Measurements from ENCODE around the gene PPP3CA.
A peak's percentile ranks its signal among the peaks of the same experiment; 100 is the strongest.

The PPP3CA gene

DNA sequence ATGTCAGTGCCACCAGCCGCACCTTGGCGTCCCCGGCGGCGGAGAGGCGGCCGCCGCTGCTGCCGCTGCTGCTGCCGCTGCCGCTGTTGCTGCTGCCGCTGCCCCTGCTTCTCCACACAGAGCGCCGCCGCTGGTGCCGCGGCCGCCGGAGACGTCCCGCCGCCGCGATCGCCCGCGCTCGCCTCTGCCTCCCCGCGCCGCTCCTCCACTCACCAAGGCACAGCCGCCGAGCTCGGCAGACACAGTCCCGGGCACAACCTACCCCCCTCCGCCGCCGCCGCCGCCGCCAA lies at the start of gene PPP3CA:
PPP3CA (minus strand) TSS at position 260 of the 290 bp plus-strand sequence.
- peak within 1 kb of the TSS; percentile 75 for H3K9ac ChIP-seq
- H2AFZ ChIP-seq (ENCODE audit: low read depth): peak within 1 kb of the TSS; percentile 94
- no peak for TF ChIP-seq CTCF (conservative IDR thresholded peaks at IDR 0.05; ENCODE audit: low read depth, low read length)
- no peaks in the 10 kb centered on the region for H3K36me3 ChIP-seq (ENCODE audit: insufficient read depth)
- peaks cover 7% of the 10 kb centered on the region; the same call in 1 of the 2 replicates for H4K20me1 ChIP-seq (ENCODE audit: insufficient read depth)
- H3K4me1 ChIP-seq (ENCODE audit: low read depth, poor library complexity, severe bottlenecking): peaks cover 43% of the 10 kb centered on the region
- peak within 1 kb of the TSS; percentile 74 for H3K27ac ChIP-seq
- no peaks in the 10 kb centered on the region for H3K27me3 ChIP-seq (ENCODE audit: insufficient read depth, low read depth)
- H3K4me2 ChIP-seq: peak within 1 kb of the TSS; percentile 75; the same call in 1 of the 2 replicates
- peaks cover 29% of the 10 kb centered on the region for H3K79me2 ChIP-seq (ENCODE audit: insufficient read depth, low read depth)
- peak within 1 kb of the TSS; percentile 31 for H3K4me3 ChIP-seq (IDR thresholded peaks at IDR 0.05; ENCODE audit: insufficient read depth, low read depth, low read length)

DNA sequence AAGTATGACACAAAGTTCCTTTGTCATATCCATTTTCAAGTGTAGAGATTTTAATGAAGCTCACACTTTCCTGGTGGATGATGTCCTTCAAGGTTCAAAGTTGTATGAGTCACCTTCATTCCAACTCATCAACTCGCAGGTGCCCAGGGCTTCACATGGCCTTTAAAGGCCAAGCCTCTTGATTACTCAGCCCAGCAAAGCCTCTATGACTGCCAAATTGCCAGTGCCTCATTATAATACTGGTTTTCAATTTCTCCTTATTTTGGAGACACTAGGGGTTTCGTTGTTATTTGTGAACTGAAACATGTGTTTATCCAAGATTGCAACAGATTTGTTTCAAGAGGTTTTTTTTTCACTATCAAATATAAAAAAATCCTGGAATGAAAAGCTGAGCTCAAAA lies 45.9 kb upstream of the PPP3CA start:
- TF ChIP-seq CTCF (conservative IDR thresholded peaks at IDR 0.05; ENCODE audit: low read depth, low read length): no peak

GRCh38 chr4:101370663-101371210 lies 23.4 kb upstream of the PPP3CA start:
- Histone ChIP-seq H3K4me3 (IDR thresholded peaks at IDR 0.05; ENCODE audit: insufficient read depth, low read depth, low read length) (no peak overlapping the region), H3K9ac (no peak overlapping the region), H3K27me3 (ENCODE audit: insufficient read depth, low read depth) (no peaks in the 10 kb centered on the region), H2AFZ (ENCODE audit: low read depth) (no peak overlapping the region), H3K4me2 (no peak overlapping the region), H4K20me1 (ENCODE audit: insufficient read depth) (no peaks in the 10 kb centered on the region), H3K79me2 (ENCODE audit: insufficient read depth, low read depth) (no peaks in the 10 kb centered on the region), H3K27ac (no peak overlapping the region), H3K36me3 (ENCODE audit: insufficient read depth) (no peaks in the 10 kb centered on the region), H3K4me1 (ENCODE audit: low read depth, poor library complexity, severe bottlenecking) (no peaks in the 10 kb centered on the region)
- no peak for TF ChIP-seq CTCF (conservative IDR thresholded peaks at IDR 0.05; ENCODE audit: low read depth, low read length)

More for the DNA sequence above, 45.9 kb upstream of the PPP3CA start:
- H3K27ac ChIP-seq: no peak overlapping the region
- no peak overlapping the region for H3K4me3 ChIP-seq (IDR thresholded peaks at IDR 0.05; ENCODE audit: insufficient read depth, low read depth, low read length)
- no peak overlapping the region for H2AFZ ChIP-seq (ENCODE audit: low read depth)
- H3K79me2 ChIP-seq (ENCODE audit: insufficient read depth, low read depth): no peaks in the 10 kb centered on the region
- H4K20me1 ChIP-seq (ENCODE audit: insufficient read depth): no peaks in the 10 kb centered on the region
- H3K27me3 ChIP-seq (ENCODE audit: insufficient read depth, low read depth): no peaks in the 10 kb centered on the region
- no peak overlapping the region for H3K9ac ChIP-seq
- no peak overlapping the region for H3K4me2 ChIP-seq
- no peaks in the 10 kb centered on the region for H3K36me3 ChIP-seq (ENCODE audit: insufficient read depth)
- no peaks in the 10 kb centered on the region for H3K4me1 ChIP-seq (ENCODE audit: low read depth, poor library complexity, severe bottlenecking)

GRCh38 chr4:101367201-101367600 lies 19.9 kb upstream of the PPP3CA start:
- Histone ChIP-seq H3K4me3 (IDR thresholded peaks at IDR 0.05; ENCODE audit: insufficient read depth, low read depth, low read length) (no peak overlapping the region), H3K9ac (no peak overlapping the region), H3K79me2 (ENCODE audit: insufficient read depth, low read depth) (no peaks in the 10 kb centered on the region), H3K36me3 (ENCODE audit: insufficient read depth) (no peaks in the 10 kb centered on the region), H3K27ac (no peak overlapping the region), H3K27me3 (ENCODE audit: insufficient read depth, low read depth) (no peaks in the 10 kb centered on the region), H4K20me1 (ENCODE audit: insufficient read depth) (no peaks in the 10 kb centered on the region), H3K4me1 (ENCODE audit: low read depth, poor library complexity, severe bottlenecking) (no peaks in the 10 kb centered on the region), H2AFZ (ENCODE audit: low read depth) (no peak overlapping the region), H3K4me2 (no peak overlapping the region)
- no peak for TF ChIP-seq CTCF (conservative IDR thresholded peaks at IDR 0.05; ENCODE audit: low read depth, low read length)

All from KMS-11 (cell line).